H1 (cell line): ENCODE data around the gene PYGL. TPM values are rescaled to one million over a fixed set of nuclear protein-coding genes. Genes with fewer than 3 reads are reported as not detected.

ENCODE experiments used
- CTCF ChIA-PET: fragments of 300-600 bp; sonication (Branson Sonifier 250); formaldehyde crosslinking; loops from one replicate; lab custom pipeline; 2021; ENCODE audit not compliant: partially characterized antibody; lab: Charles Lee
- POLR2A ChIA-PET: fragments of 300-600 bp; sonication (Branson Sonifier 250); formaldehyde crosslinking; loops from one replicate; lab custom pipeline; 2021; ENCODE audit warnings: inconsistent platforms; ENCODE audit not compliant: partially characterized antibody; lab: Charles Lee
- DNase-seq, 2 experiments: peaks; one replicate each; pipeline versions ENCODE4 v3.0.0 to v3.0.0-alpha.2; 2010 to 2022; ENCODE audit warnings: low spot score in 2 of 2, low read depth in 1 of 2, mixed read lengths in 1 of 2
- FAIRE-seq: peaks from 2 replicates; lab custom pipeline; 2011; peaks lifted over from hg19 to GRCh38; lab: Jason Lieb, UNC
- H2AFZ ChIP-seq: 2 replicates; pipeline ENCODE4 v1.8.1; 2012; ENCODE audit warnings: low read length, inconsistent platforms
- H2AK5ac ChIP-seq: 2 replicates; pipeline ENCODE4 v1.6.1; 2013; ENCODE audit warnings: low read depth, low read length
- H2BK120ac ChIP-seq: replicated peaks from 2 replicates; pipeline ENCODE3; 2013; ENCODE audit warnings: low read depth, low read length, inconsistent platforms
- H2BK12ac ChIP-seq: 2 replicates; pipeline ENCODE4 v1.6.1; 2013; ENCODE audit warnings: low read depth, low read length
- H2BK15ac ChIP-seq: 2 replicates; pipeline ENCODE4 v1.6.1; 2013; ENCODE audit warnings: low read length
- H2BK20ac ChIP-seq: 2 replicates; pipeline ENCODE4 v1.6.1; 2013; ENCODE audit warnings: low read length
- H2BK5ac ChIP-seq: 2 replicates; pipeline ENCODE4 v1.6.1; 2013; ENCODE audit warnings: low read depth, low read length
- H3K14ac ChIP-seq: 2 replicates; pipeline ENCODE4 v1.6.1; 2013; ENCODE audit warnings: inconsistent platforms; ENCODE audit not compliant: insufficient read length
- H3K18ac ChIP-seq: 2 replicates; pipeline ENCODE4 v1.6.1; 2013; ENCODE audit warnings: low read length; ENCODE audit errors: extremely low read depth
- H3K23ac ChIP-seq: 2 replicates; pipeline ENCODE4 v1.6.1; 2013; ENCODE audit warnings: inconsistent platforms; ENCODE audit not compliant: insufficient read length
- H3K23me2 ChIP-seq: 2 replicates; pipeline ENCODE4 v1.6.1; 2013; ENCODE audit warnings: low read depth, low read length
- H3K27ac ChIP-seq: 2 replicates; pipeline ENCODE4 v1.6.1; 2011; ENCODE audit warnings: low read depth, low read length, inconsistent platforms
- H3K27me3 ChIP-seq, 4 experiments: replicated peaks in 1 of 4; 1 replicate in 1 of 4; 2 replicates in 3 of 4; pipeline versions ENCODE4 v1.6.1 to v1.8.1; 2011 to 2013; ENCODE audit warnings: low read length in 3 of 4, mild to moderate bottlenecking in 3 of 4, inconsistent platforms in 2 of 4, mixed read lengths in 2 of 4, moderate library complexity in 1 of 4; ENCODE audit not compliant: control insufficient read depth in 3 of 4, insufficient read depth in 3 of 4; ENCODE audit errors: extremely low read depth in 1 of 4
- H3K36me3 ChIP-seq, 4 experiments: 2 replicates each; pipeline versions ENCODE4 v1.6.1 to v1.8.1; 2011 to 2013; ENCODE audit warnings: mild to moderate bottlenecking in 4 of 4, low read length in 3 of 4, moderate library complexity in 2 of 4, control low read depth in 1 of 4, inconsistent platforms in 1 of 4; ENCODE audit not compliant: insufficient read depth in 4 of 4, control insufficient read depth in 2 of 4
- H3K4ac ChIP-seq: replicated peaks from 2 replicates; pipeline ENCODE3; 2013; ENCODE audit warnings: low read length, low read depth, mixed read lengths, inconsistent platforms; ENCODE audit not compliant: insufficient read length
- H3K4me1 ChIP-seq, 4 experiments: replicated peaks in 1 of 4; 1 replicate in 1 of 4; 2 replicates in 3 of 4; pipeline versions ENCODE4 v1.6.1 to v1.8.1; 2011 to 2013; ENCODE audit warnings: low read length in 3 of 4, inconsistent platforms in 2 of 4, mixed read lengths in 1 of 4; ENCODE audit not compliant: insufficient read depth in 4 of 4, control insufficient read depth in 3 of 4
- H3K4me2 ChIP-seq, 2 experiments: 2 replicates each; pipeline versions ENCODE4 v1.6.1 to v1.8.1; 2011 to 2013; ENCODE audit warnings: low read depth in 2 of 2, low read length in 2 of 2, control low read depth in 1 of 2, inconsistent platforms in 1 of 2, mild to moderate bottlenecking in 1 of 2; ENCODE audit not compliant: insufficient read depth in 1 of 2
- H3K4me3 ChIP-seq, 4 experiments: fragments of 200-600, 300-600 bp in 1 of 4; sonication (generic), shearing (Covaris generic), sonication (Bioruptor Twin) in 1 of 4; 2 replicates each; pipeline versions ENCODE4 v1.5.1 to v1.8.1; 2011 to 2016; ENCODE audit warnings: low read length in 4 of 4, low read depth in 3 of 4, control low read depth in 2 of 4, inconsistent platforms in 2 of 4, mild to moderate bottlenecking in 2 of 4, mixed read lengths in 1 of 4, moderate library complexity in 1 of 4; ENCODE audit not compliant: insufficient read depth in 2 of 4; ENCODE audit errors: extremely low read depth in 1 of 4
- H3K56ac ChIP-seq: replicated peaks from 2 replicates; pipeline ENCODE3; 2013; ENCODE audit warnings: low read depth, mild to moderate bottlenecking, mixed read lengths, low read length, inconsistent platforms; ENCODE audit not compliant: insufficient read length
- H3K79me1 ChIP-seq: 2 replicates; pipeline ENCODE4 v1.6.1; 2013; ENCODE audit warnings: low read depth, low read length, control low read depth
- H3K79me2 ChIP-seq, 2 experiments: 2 replicates each; pipeline versions ENCODE4 v1.6.1 to v1.8.1; 2012 to 2013; ENCODE audit warnings: low read length in 2 of 2, mild to moderate bottlenecking in 2 of 2, inconsistent platforms in 1 of 2; ENCODE audit not compliant: insufficient read depth in 2 of 2, control insufficient read depth in 1 of 2
- H3K9ac ChIP-seq, 4 experiments: replicated peaks in 1 of 4; 1 replicate in 1 of 4; 2 replicates in 3 of 4; pipeline versions ENCODE4 v1.6.1 to v1.8.1; 2011 to 2013; ENCODE audit warnings: low read depth in 3 of 4, low read length in 3 of 4, control low read depth in 2 of 4, mild to moderate bottlenecking in 2 of 4, moderate library complexity in 2 of 4, inconsistent platforms in 1 of 4; ENCODE audit errors: extremely low read depth in 1 of 4
- H3K9me3 ChIP-seq, 2 experiments: 2 replicates each; pipeline versions ENCODE4 v1.6.1 to v1.8.1; 2012 to 2013; ENCODE audit warnings: mild to moderate bottlenecking in 2 of 2, moderate library complexity in 2 of 2, control low read depth in 1 of 2, inconsistent platforms in 1 of 2, low read depth in 1 of 2, low read length in 1 of 2, mixed read lengths in 1 of 2; ENCODE audit not compliant: insufficient read depth in 2 of 2
- H4K20me1 ChIP-seq, 2 experiments: replicated peaks in 1 of 2; 2 replicates each; pipeline versions ENCODE3 to v1.8.1; 2011 to 2013; ENCODE audit warnings: inconsistent platforms in 2 of 2, low read length in 2 of 2, mild to moderate bottlenecking in 1 of 2; ENCODE audit not compliant: insufficient read depth in 2 of 2, control insufficient read depth in 1 of 2
- H4K5ac ChIP-seq: 2 replicates; pipeline ENCODE4 v1.6.1; 2013; ENCODE audit warnings: low read length, low read depth, mixed read lengths, inconsistent platforms; ENCODE audit not compliant: insufficient read length
- H4K8ac ChIP-seq: 2 replicates; pipeline ENCODE4 v1.8.0; 2013; ENCODE audit warnings: mild to moderate bottlenecking, moderate library complexity, low read length, inconsistent platforms; ENCODE audit not compliant: insufficient read depth; ENCODE audit errors: extremely low read depth
- H4K91ac ChIP-seq: replicated peaks from 2 replicates; pipeline ENCODE3; 2013; ENCODE audit warnings: low read length, mixed read lengths, inconsistent platforms; ENCODE audit not compliant: insufficient read length
- CEBPB ChIP-seq: IDR thresholded peaks from 2 replicates; pipeline ENCODE4 v1.6.1; 2012; ENCODE audit warnings: low read depth, low read length
- EP300 ChIP-seq, 2 experiments: IDR thresholded peaks; 1 replicate in 1 of 2; 2 replicates in 1 of 2; pipeline ENCODE4 v1.6.1; 2011 to 2012; ENCODE audit warnings: low read depth in 2 of 2, low read length in 2 of 2, mild to moderate bottlenecking in 2 of 2, borderline replicate concordance in 1 of 2, inconsistent platforms in 1 of 2, moderate library complexity in 1 of 2
- EZH2 ChIP-seq: fragments of 200-600 bp; sonication (generic); IDR thresholded peaks from 2 replicates; pipeline ENCODE4 v1.7.1; 2012; ENCODE audit warnings: low read depth, mild to moderate bottlenecking, moderate library complexity, low read length, inconsistent platforms; ENCODE audit not compliant: severe bottlenecking
- HDAC6 ChIP-seq: IDR thresholded peaks from one replicate; pipeline ENCODE4 v1.7.1; 2012; ENCODE audit warnings: low read depth, mild to moderate bottlenecking, inconsistent platforms, low read length, moderate library complexity
- SIX5 ChIP-seq: IDR thresholded peaks from 2 replicates; pipeline ENCODE4 v1.6.1; 2011; ENCODE audit warnings: mild to moderate bottlenecking, low read depth, low read length
- SP2 ChIP-seq: IDR thresholded peaks from 2 replicates; pipeline ENCODE4 v1.6.1; 2012; ENCODE audit warnings: mild to moderate bottlenecking, low read length, inconsistent platforms
- TBP ChIP-seq: IDR thresholded peaks from 2 replicates; pipeline ENCODE4 v1.6.1; 2011; ENCODE audit warnings: low read depth, low read length, improper control_type of control experiment
- TEAD4 ChIP-seq: IDR thresholded peaks from 2 replicates; pipeline ENCODE4 v1.6.1; 2012; ENCODE audit warnings: low read depth, low read length, inconsistent platforms, mixed read lengths
- ZNF274 ChIP-seq: IDR thresholded peaks from 2 replicates; pipeline ENCODE4 v1.7.0; 2012; ENCODE audit warnings: low read length, borderline replicate concordance; ENCODE audit errors: extremely low read depth
- WGBS, 2 experiments: shearing (Covaris generic) in 1 of 2; methylation state at CpG; one replicate each; pipeline versions ENCODE4 v1.1.6 to v1.1.7; 2013 to 2015; ENCODE audit warnings: low lambda C conversion rate in 2 of 2, mixed read lengths in 2 of 2, inconsistent platforms in 1 of 2, low coverage in 1 of 2, missing lambda C conversion rate in 1 of 2; ENCODE audit not compliant: insufficient replicate concordance in 2 of 2, insufficient coverage in 1 of 2, insufficient read length in 1 of 2; ENCODE audit errors: extremely low coverage in 1 of 2, missing lambda C conversion rate in 1 of 2; 5-methylcytosine and 5-hydroxymethylcytosine counted together
- polyA plus RNA-seq, 7 experiments: library from polyadenylated mRNA; depleted of rRNA in 3 of 7; stranded (reverse) in 5 of 7; unstranded in 2 of 7; fragments of >200 nt in 5 of 7; fragments of 200-250 nt in 2 of 7; gene quantifications; 1 replicate in 5 of 7; 2 replicates in 1 of 7; 4 replicates in 1 of 7; pipeline versions ENCODE4 v1.2.1 to v1.2.3, GENCODE V29; 2011 to 2013; ENCODE audit warnings: missing spikeins in 2 of 7, mixed read lengths in 2 of 7
- total RNA-seq: library from RNA; stranded (reverse); fragmentation: NEBNext Ultra II Directional; extraction: Animal tissue kit (Norgen Biotek cat#: 25700); gene quantifications from 2 replicates; pipeline ENCODE4 v1.2.1, GENCODE V29; 2021
- TF ChIP-seq, protein P1 (sequence below), 3 experiments: IDR thresholded peaks; 1 replicate in 2 of 3; 2 replicates in 1 of 3; pipeline versions ENCODE4 v1.5.1 to v1.6.1; 2011; ENCODE audit warnings: low read length in 3 of 3, mild to moderate bottlenecking in 3 of 3, inconsistent platforms in 2 of 3, low read depth in 1 of 3, moderate library complexity in 1 of 3; ENCODE audit not compliant: insufficient read depth in 1 of 3; ENCODE audit errors: control extremely low read depth in 1 of 3

The PYGL gene
- total and polyA plus RNA-seq, 2 of the 8 experiments (the other 6 are each of a cell fraction or from before 2014, with no cell fraction given), result 26.1 to 50.5 TPM

DNA sequence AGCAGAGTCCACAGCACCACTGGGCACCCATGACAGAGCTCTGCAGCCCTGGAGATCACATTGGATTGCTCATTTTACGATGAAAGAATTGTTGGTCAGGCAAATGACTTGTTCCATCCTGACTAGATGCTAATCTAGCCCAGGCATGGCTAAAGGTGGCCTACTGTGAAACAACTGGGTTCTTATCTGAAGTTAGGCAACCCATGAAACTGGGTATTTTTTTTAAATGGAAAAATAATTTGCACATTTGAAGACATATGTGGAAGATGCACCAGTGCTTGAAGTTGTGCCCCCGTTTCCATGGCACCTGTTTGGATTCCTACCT, 8.3 kb downstream of the PYGL start:
- H2AK5ac ChIP-seq, result no peak overlapping the region
- H3K56ac ChIP-seq, result no peak overlapping the region
- H3K27me3 ChIP-seq, result no peaks in the 10 kb centered on the region
- no peaks in the 10 kb centered on the region for H4K20me1 ChIP-seq
- peaks cover 0 to 16% (median 7%) of the 10 kb centered on the region in 4 experiments; a peak in 6 of 8 replicates for H3K36me3 ChIP-seq
- H2BK5ac ChIP-seq, result no peak overlapping the region
- H4K91ac ChIP-seq, result no peak overlapping the region
- H3K9ac ChIP-seq, result no peak overlapping the region
- no peak overlapping the region for H2BK15ac ChIP-seq
- H3K4me2 ChIP-seq, result no peak overlapping the region
- no peak overlapping the region for H3K23ac ChIP-seq
- H4K8ac ChIP-seq, result no peak overlapping the region
- no peak overlapping the region for H2BK12ac ChIP-seq
- no peak overlapping the region for H3K4me3 ChIP-seq
- H3K14ac ChIP-seq, result no peak overlapping the region
- H3K79me2 ChIP-seq, result no peaks in the 10 kb centered on the region
- no peaks in the 10 kb centered on the region for H3K23me2 ChIP-seq
- TF ChIP-seq, protein P1, sequence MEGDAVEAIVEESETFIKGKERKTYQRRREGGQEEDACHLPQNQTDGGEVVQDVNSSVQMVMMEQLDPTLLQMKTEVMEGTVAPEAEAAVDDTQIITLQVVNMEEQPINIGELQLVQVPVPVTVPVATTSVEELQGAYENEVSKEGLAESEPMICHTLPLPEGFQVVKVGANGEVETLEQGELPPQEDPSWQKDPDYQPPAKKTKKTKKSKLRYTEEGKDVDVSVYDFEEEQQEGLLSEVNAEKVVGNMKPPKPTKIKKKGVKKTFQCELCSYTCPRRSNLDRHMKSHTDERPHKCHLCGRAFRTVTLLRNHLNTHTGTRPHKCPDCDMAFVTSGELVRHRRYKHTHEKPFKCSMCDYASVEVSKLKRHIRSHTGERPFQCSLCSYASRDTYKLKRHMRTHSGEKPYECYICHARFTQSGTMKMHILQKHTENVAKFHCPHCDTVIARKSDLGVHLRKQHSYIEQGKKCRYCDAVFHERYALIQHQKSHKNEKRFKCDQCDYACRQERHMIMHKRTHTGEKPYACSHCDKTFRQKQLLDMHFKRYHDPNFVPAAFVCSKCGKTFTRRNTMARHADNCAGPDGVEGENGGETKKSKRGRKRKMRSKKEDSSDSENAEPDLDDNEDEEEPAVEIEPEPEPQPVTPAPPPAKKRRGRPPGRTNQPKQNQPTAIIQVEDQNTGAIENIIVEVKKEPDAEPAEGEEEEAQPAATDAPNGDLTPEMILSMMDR (IDR thresholded peaks at IDR 0.05; ENCODE audit: control extremely low read depth in 1 of 3, insufficient read depth in 1 of 3, low read depth in 1 of 3, low read length in 3 of 3), result no peak
- TF ChIP-seq HDAC6, result no peak
- no peak for TF ChIP-seq SIX5
- no peak for TF ChIP-seq TEAD4
- no peak for TF ChIP-seq EZH2
- no peak for TF ChIP-seq ZNF274
- TF ChIP-seq CEBPB, result no peak
- TF ChIP-seq TBP, result no peak
- TF ChIP-seq EP300 (IDR thresholded peaks at IDR 0.05; ENCODE audit: borderline replicate concordance in 1 of 2, low read depth in 2 of 2, low read length in 2 of 2), result no peak
- TF ChIP-seq SP2, result no peak
- H3K4me1 ChIP-seq, result no peaks in the 10 kb centered on the region
- H3K18ac ChIP-seq, result no peak overlapping the region
- H4K5ac ChIP-seq, result no peak overlapping the region
- 46% methylated on average over 2 of the region's 2 CpGs; no CpG with 5 or more reads in 1 of the 2 experiments for WGBS, 2 experiments
- no peak overlapping the region for H3K4ac ChIP-seq
- no peaks in the 10 kb centered on the region for H3K9me3 ChIP-seq
- no peak overlapping the region for H2BK20ac ChIP-seq
- POLR2A ChIA-PET, result interaction anchor here (1.0 to 1.2 kb wide), 2 partner anchors 31 to 60 kb away, joined by 3 read pairs; no protein-coding TSS in a partner anchor
- CTCF ChIA-PET, result interaction anchor here (1.1 to 2.2 kb wide), 5 partner anchors 9 to 76 kb away, joined by 3 to 5 read pairs (median 4); partner anchors contain the start of gene PYGL
- no peak for DNase-seq
- no peaks in the 10 kb centered on the region for H3K79me1 ChIP-seq
- no peak for FAIRE-seq
- H3K27ac ChIP-seq, result no peak overlapping the region
- H2BK120ac ChIP-seq, result no peak overlapping the region
- no peak overlapping the region for H2AFZ ChIP-seq
